H1 (cell line): ENCODE results near the gene CSRNP3. TPM values are rescaled to one million over a fixed set of nuclear protein-coding genes. Genes with fewer than 3 reads are reported as not detected.

Experiments
- ATF3 ChIP-seq: IDR thresholded peaks from 2 replicates; pipeline ENCODE4 v1.6.1; 2011; ENCODE audit warnings: low read depth, mild to moderate bottlenecking, low read length; ENCODE audit not compliant: insufficient read depth
- CBX8 ChIP-seq: fragments of 300-800, 300-1000 bp; sonication (generic); IDR thresholded peaks from 2 replicates; pipeline ENCODE4 v1.7.1; 2016; ENCODE audit warnings: low read depth, low read length, borderline replicate concordance
- CHD1 ChIP-seq: IDR thresholded peaks from 2 replicates; pipeline ENCODE4 v1.6.1; 2012; ENCODE audit warnings: low read depth, low read length, improper control_type of control experiment
- E2F6 ChIP-seq: IDR thresholded peaks from 2 replicates; pipeline ENCODE4 v1.6.1; 2012; ENCODE audit warnings: inconsistent platforms
- MAX ChIP-seq: IDR thresholded peaks from 2 replicates; pipeline ENCODE4 v1.6.1; 2012; ENCODE audit warnings: inconsistent platforms
- NANOG ChIP-seq: IDR thresholded peaks from 2 replicates; pipeline ENCODE4 v1.6.1; 2011; ENCODE audit warnings: low read length, low read depth, mild to moderate bottlenecking, inconsistent platforms; ENCODE audit not compliant: insufficient read depth, poor library complexity, severe bottlenecking
- RAD21 ChIP-seq, 2 experiments: IDR thresholded peaks in 1 of 2; conservative IDR thresholded peaks in 1 of 2; 2 replicates each; pipeline ENCODE4 v1.6.1; 2011; ENCODE audit warnings: low read depth in 2 of 2, low read length in 2 of 2, improper control_type of control experiment in 1 of 2, inconsistent platforms in 1 of 2, mild to moderate bottlenecking in 1 of 2, moderate library complexity in 1 of 2
- RXRA ChIP-seq: IDR thresholded peaks from 2 replicates; pipeline ENCODE4 v1.6.1; 2011; ENCODE audit warnings: low read depth, mild to moderate bottlenecking, low read length, moderate library complexity; ENCODE audit not compliant: insufficient read depth
- SUZ12 ChIP-seq: fragments of 200-600 bp; sonication (generic); IDR thresholded peaks from 2 replicates; pipeline ENCODE4 v1.6.1; 2012; ENCODE audit warnings: mild to moderate bottlenecking, inconsistent platforms, low read length, moderate library complexity, mixed read lengths
- polyA plus RNA-seq, 7 experiments: library from polyadenylated mRNA; depleted of rRNA in 3 of 7; stranded (reverse) in 5 of 7; unstranded in 2 of 7; fragments of >200 nt in 5 of 7; fragments of 200-250 nt in 2 of 7; gene quantifications; 1 replicate in 5 of 7; 2 replicates in 1 of 7; 4 replicates in 1 of 7; pipeline versions ENCODE4 v1.2.1 to v1.2.3, GENCODE V29; 2011 to 2013; ENCODE audit warnings: missing spikeins in 2 of 7, mixed read lengths in 2 of 7
- total RNA-seq: library from RNA; stranded (reverse); fragmentation: NEBNext Ultra II Directional; extraction: Animal tissue kit (Norgen Biotek cat#: 25700); gene quantifications from 2 replicates; pipeline ENCODE4 v1.2.1, GENCODE V29; 2021

The CSRNP3 gene
- total and polyA plus RNA-seq, 2 of the 8 experiments (the other 6 are each of a cell fraction or from before 2014, with no cell fraction given) = 1.3 to 6.5 TPM

GRCh38 chr2:165629776-165630175 lies 160.3 kb downstream of the CSRNP3 start (continued):
- TF ChIP-seq RAD21 (IDR thresholded peaks at IDR 0.05 in 1 of 2, conservative IDR thresholded peaks at IDR 0.05 in 1 of 2; ENCODE audit: low read depth in 2 of 2, low read length in 2 of 2) = no peak
- TF ChIP-seq MAX = no peak
- no peak for TF ChIP-seq ATF3
- TF ChIP-seq NANOG = no peak
- no peak for TF ChIP-seq RXRA
- TF ChIP-seq CHD1 = no peak
- TF ChIP-seq SUZ12 = no peak
- no peak for TF ChIP-seq CBX8
- TF ChIP-seq E2F6 = no peak
- TF ChIP-seq, all 59 proteins: peak for 0
